Epithelial cell of esophagus (primary cell): ENCODE results near the gene PLIN4.
"Not testable (repeated sequence)": the region's sequence is repeated elsewhere in the genome, so short reads cannot be mapped to it uniquely, and the experiment has no call there.

Experiments used
- DNase-seq: peaks from one replicate; pipeline ENCODE4 v3.0.0; 2010; ENCODE audit warnings: low read depth
- H3K4me3 ChIP-seq: 2 replicates; pipeline ENCODE4 v1.5.1; 2011; ENCODE audit warnings: mild to moderate bottlenecking, low read length, control low read depth
- TF ChIP-seq, protein P1 (sequence below): IDR thresholded peaks from 2 replicates; pipeline ENCODE4 v1.5.1; 2011; ENCODE audit warnings: low read depth, mild to moderate bottlenecking, low read length, control low read depth, inconsistent platforms; ENCODE audit not compliant: insufficient read depth; ENCODE audit errors: missing control alignments

Gene PLIN4, protein sequence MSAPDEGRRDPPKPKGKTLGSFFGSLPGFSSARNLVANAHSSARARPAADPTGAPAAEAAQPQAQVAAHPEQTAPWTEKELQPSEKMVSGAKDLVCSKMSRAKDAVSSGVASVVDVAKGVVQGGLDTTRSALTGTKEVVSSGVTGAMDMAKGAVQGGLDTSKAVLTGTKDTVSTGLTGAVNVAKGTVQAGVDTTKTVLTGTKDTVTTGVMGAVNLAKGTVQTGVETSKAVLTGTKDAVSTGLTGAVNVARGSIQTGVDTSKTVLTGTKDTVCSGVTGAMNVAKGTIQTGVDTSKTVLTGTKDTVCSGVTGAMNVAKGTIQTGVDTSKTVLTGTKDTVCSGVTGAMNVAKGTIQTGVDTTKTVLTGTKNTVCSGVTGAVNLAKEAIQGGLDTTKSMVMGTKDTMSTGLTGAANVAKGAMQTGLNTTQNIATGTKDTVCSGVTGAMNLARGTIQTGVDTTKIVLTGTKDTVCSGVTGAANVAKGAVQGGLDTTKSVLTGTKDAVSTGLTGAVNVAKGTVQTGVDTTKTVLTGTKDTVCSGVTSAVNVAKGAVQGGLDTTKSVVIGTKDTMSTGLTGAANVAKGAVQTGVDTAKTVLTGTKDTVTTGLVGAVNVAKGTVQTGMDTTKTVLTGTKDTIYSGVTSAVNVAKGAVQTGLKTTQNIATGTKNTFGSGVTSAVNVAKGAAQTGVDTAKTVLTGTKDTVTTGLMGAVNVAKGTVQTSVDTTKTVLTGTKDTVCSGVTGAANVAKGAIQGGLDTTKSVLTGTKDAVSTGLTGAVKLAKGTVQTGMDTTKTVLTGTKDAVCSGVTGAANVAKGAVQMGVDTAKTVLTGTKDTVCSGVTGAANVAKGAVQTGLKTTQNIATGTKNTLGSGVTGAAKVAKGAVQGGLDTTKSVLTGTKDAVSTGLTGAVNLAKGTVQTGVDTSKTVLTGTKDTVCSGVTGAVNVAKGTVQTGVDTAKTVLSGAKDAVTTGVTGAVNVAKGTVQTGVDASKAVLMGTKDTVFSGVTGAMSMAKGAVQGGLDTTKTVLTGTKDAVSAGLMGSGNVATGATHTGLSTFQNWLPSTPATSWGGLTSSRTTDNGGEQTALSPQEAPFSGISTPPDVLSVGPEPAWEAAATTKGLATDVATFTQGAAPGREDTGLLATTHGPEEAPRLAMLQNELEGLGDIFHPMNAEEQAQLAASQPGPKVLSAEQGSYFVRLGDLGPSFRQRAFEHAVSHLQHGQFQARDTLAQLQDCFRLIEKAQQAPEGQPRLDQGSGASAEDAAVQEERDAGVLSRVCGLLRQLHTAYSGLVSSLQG (N-terminal part only)

DNA sequence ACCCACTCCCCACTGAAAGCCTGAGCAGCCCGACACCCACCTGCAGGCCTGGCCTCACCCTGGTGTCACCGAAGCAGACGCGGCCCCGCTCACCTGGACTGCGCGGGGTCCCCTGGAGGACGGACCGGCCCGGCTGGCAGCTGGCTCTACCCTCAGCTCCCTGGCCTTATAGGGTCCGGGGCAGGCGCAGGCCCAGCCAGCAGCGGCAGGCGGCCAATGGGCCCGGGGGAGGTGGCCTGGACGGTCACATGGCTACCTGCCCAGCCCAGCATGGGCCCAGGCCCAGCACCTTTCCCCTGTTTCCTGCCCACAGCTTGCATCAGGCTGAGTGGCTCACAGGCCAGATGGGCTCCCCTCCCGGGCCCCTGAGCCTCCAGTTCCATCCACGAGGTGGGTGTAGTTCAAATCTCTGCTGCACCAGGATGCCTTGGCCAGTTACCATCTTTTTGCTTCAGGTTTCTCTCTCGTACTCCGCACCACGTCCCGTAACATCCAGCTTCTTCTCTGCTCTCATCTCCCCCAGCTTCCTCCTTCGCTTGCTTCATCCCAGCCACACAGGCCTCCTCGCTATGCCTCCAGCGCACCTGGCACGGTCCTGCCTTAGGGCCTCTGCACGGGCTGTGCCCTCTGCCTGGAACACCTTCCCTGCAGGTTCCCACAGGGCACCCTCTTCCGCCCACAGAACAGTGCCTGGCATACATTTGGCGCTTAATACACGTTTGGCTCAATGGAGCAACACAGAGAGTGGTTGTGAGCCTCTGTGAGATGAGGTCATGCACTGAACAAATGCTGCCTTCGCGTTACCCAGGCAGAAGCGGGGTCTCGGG is at the start of gene PLIN4:
TSS of gene PLIN4 (minus strand) at position 142 of the 827 bp plus-strand sequence. CDS start 214 bp downstream, outside the sequence.
- TF ChIP-seq, protein P1, sequence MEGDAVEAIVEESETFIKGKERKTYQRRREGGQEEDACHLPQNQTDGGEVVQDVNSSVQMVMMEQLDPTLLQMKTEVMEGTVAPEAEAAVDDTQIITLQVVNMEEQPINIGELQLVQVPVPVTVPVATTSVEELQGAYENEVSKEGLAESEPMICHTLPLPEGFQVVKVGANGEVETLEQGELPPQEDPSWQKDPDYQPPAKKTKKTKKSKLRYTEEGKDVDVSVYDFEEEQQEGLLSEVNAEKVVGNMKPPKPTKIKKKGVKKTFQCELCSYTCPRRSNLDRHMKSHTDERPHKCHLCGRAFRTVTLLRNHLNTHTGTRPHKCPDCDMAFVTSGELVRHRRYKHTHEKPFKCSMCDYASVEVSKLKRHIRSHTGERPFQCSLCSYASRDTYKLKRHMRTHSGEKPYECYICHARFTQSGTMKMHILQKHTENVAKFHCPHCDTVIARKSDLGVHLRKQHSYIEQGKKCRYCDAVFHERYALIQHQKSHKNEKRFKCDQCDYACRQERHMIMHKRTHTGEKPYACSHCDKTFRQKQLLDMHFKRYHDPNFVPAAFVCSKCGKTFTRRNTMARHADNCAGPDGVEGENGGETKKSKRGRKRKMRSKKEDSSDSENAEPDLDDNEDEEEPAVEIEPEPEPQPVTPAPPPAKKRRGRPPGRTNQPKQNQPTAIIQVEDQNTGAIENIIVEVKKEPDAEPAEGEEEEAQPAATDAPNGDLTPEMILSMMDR = no peak
- no peak within 1 kb of the TSS for H3K4me3 ChIP-seq
- no peak for DNase-seq

DNA sequence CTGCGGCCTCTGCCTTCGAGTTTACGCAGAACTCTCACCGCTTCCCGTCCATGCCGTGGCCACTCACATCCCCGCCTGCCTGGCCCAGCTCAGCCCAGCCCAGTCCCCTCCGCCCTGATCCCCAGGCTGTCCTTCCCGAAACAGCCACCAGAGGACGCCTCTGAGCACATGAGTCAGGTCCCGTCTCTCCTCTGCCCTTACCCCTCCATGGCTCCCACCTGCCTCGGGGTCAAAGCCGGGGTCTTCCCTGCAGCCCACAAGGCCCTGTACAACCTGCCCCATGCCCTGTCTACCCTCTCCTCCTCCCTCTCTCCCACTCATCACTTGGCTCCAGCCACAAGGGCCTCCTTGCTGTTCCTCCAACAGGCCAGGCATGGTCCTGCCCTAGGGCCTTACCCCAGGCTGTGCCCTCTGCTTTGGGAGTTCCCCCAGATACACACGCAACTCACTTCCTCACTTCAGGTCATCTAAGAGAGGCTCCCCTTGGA is 49.3 kb upstream of the PLIN4 start:
- no peak overlapping the region for H3K4me3 ChIP-seq
- TF ChIP-seq, protein P1 = peak; percentile 89
- DNase-seq = peak; percentile 56

DNA sequence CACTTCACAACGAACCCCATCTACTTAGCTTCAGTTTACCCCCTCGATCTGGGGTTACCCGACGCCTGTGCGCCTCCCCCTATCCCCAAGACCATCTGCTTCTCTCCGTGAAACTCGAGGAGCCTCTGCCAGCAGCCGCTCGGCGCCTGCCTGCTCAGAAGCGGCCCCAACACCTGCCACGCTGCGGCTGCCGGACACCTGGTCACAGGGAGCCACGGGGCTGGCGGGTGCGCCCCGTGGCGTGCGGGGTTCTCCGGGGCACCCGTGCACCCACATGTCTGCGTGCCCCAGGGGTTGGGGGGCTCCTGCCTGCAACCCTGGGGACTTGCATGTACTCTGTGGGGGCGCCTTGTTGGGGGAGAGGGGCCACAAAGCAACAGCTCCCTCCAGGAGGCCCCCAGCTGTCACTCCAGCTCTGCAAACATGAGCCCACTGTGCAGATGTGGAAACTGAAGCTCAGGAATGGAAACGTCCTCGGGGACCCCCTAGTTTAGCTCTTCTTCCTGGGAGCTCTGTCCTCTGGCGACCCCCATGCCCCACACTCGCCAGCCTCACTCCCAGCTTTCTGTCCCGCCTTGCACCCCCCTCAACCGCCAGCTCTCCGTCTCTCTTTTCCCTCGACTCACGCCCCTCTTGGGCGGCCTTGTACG is 48.2 kb upstream of the PLIN4 start:
- DNase-seq = no peak
- no peak overlapping the region for H3K4me3 ChIP-seq
- TF ChIP-seq, protein P1 = no peak

DNA sequence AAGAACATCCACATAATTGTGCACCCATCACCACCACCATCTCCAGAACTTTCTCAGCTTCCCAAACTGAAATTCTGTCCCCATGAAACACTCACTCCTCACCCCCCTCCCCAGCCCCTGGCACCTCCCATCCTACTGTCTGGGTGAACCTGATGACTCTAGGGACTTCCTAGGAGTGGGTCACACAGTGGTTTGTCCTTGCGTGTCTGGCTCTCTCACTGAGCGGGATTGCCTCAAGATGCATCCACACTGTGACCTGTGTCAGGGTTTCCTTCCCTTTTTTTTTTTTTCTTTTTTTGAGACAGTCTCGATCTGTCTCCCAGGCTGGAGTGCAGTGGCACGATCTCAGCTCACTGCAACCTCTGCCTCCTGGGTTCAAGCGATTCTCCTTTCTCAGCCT is 45.3 kb upstream of the PLIN4 start:
- not testable (repeated sequence) for H3K4me3 ChIP-seq, DNase-seq

DNA sequence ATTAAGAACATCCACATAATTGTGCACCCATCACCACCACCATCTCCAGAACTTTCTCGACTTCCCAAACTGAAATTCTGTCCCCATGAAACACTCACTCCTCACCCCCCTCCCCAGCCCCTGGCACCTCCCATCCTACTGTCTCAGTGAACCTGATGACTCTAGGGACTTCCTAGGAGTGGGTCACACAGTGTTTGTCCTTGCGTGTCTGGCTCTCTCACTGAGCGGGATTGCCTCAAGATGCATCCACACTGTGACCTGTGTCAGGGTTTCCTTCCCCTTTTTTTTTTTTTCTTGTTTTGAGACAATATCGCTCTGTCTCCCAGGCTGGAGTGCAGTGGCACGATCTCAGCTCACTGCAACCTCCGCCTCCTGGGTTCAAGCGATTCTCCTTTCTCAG is 43.8 kb upstream of the PLIN4 start:
- DNase-seq, H3K4me3 ChIP-seq: not testable (repeated sequence)

DNA sequence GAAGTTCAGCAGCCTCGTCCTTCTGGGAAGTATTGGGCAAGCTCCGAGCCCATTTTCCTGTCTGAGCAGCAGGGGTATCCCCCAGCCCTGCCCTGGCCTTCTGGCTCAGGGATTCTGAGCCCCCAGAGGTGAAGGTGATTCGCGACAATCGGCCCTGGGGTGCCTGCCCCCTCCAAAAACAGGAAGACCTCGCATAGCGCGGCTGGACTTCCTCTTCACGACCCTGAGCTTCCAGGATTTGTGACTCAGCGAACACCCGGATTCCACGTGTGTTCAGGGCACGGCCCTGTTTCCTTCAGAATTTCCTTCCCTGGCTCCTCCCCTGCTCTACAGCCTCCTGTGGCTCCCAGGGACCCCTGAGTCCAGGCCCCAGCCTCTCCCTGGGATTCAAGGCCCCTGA is 41.3 kb upstream of the PLIN4 start, which contains the start of gene SEMA6B:
TSS of gene SEMA6B (minus strand) at position 116 of the 400 bp plus-strand sequence. CDS start 1,227 bp downstream, outside the sequence.
- TF ChIP-seq, protein P1 = no peak
- DNase-seq = no peak
- H3K4me3 ChIP-seq = no peak within 1 kb of the TSS
